GM19099 (cell line): ENCODE results near the gene HJV.

Source experiments
- POLR2A ChIP-seq: IDR thresholded peaks from 3 replicates; pipeline ENCODE4 v1.6.1; 2011; ENCODE audit warnings: low read depth; ENCODE audit not compliant: insufficient read length; ENCODE audit errors: extremely low read depth

The HJV gene

DNA sequence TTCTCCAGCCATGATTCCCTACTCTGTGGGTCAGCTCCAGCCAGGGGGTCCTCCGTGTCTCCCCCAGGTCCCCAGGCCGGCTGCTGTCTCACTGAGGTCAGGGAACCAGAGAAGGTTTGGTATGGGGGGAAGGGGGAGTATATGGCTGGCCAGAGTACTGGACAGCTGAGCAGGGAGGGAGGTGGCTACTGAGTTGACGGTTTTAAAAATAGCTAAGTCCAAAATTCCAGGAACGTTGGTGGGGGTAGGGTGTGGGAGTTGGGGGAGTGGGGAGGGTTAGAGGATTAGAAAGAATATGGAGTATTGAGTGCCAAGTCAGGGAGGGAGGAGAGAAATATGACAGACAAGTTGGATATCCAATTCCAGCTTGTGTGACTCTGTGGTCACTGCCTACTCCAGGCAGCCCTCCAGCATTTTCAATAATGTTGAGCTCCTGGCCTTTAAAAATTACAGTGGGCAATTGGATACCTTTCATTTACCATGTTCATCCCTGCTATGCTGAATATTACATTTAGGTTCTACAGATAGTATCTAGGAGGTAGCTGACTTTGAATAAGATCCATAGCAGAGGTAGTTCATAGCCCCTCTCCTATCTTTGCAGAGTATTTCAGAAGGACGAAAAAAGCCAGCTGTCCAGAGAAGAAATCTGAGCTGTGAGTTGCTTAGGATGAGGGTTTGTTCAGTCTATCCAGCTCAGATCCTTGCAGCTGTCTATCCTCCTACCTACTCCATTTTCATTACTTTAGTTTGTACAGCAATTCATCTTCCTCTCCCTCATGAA is at the start of gene HJV:
HJV (minus strand) TSS at position 114 of the 781 bp plus-strand sequence. CDS start 1,504 bp downstream, outside the sequence.
- no peak for TF ChIP-seq POLR2A

DNA sequence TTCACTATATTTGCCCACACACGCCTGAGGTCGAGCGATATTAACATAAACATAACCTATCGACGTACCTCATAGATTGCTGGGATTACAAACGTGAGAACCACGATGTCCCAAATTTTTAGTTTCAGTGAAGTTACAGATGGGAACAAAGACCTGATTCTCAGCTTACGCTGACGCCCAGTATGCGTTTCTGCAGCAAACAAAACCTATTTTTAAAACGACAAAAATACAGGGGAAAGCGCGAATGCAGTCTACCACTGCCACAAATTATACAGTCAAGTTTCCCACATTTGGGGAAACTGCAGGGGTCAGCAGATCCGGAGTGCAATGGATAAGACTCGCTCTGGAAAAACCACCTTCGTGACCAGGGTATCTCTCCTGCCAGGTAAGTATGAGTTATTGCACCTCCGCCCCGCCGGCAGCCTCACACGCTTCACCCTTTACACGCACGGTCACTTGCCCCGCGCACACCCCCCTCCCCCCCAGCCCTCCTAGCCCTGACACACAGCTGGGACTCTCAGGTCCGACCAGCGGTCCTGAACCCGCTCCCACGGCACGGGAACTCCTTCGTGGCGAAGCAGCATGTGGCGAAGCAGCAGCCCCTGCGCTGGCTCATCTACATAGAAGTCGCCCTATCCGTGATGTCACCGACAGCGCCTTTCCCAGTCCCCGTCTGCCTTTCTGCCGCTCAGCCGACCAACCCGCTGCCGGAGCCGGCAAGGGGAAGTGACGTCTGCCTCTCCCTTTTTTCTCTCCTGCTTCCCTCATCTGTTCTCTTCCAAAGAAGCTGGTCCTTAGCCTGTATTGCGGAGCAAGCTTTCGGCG is 30.5 kb upstream of the HJV start:
- peak; percentile 99 for TF ChIP-seq POLR2A

- no peak for TF ChIP-seq POLR2A
These were observed 29.9 kb upstream of the HJV start for GRCh38 chr1:146051452-146051851.

DNA sequence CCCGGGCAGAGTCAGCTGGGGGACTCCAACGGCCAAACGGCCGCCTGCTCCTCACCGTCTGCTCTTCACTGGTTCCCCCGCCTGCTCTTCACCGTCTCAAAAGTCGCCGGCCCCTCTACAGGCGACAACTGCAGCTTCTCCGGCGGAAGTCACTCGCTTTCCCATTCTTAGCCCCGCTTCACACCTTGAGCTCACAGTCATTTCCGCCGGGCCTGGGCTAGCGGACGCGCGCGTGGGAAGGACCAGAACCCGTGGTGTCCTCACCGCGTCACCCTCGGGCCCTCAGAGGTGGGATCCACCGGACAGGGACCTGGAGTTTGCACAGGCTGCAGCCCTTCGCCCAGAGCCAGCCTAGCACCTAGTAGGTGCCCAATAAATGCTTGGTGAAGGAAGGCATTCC is 27.9 kb upstream of the HJV start:
- TF ChIP-seq POLR2A, result no peak

DNA sequence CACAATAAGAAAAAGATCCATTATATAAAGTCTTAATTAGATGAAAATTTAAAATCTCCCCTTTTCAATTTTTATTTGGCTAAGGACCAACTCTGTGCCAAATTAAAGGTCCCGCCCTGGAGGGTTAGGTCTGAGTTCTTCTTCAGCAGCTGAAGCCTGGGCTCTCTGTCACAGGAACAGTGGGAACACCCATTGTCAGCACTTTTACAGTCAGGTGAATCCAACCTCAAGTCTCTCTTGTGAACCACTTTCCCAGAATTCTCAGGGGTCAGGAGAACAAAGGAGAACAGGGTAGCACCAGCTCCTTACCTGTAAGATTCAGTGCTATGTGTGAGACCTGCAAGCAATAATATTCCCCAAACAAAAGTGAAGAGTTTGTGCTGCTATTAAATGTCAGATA is 25.1 kb upstream of the HJV start:
- no peak for TF ChIP-seq POLR2A

DNA sequence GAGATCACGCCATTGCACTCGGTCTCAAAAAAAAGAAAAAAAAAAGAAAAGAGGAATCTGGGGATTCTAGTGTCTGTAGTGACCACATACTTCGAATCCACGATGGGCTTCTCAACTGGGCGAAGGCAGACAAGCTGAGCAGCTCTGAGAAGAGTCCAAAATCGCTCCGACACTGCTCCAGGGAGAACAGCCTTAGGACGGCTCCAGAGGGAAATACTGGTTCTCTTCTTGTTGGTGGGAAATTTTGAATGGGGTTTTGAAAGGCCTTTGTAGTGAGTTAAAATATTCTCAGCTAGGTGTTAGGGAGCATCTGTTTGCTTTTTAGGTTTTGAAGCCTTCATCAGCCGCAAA is 18.3 kb upstream of the HJV start:
- no peak for TF ChIP-seq POLR2A

- TF ChIP-seq POLR2A, result no peak
These were observed 15.6 kb upstream of the HJV start for GRCh38 chr1:146036965-146037646.

- TF ChIP-seq POLR2A, result no peak
These were observed 14.9 kb upstream of the HJV start for GRCh38 chr1:146036241-146036964.

DNA sequence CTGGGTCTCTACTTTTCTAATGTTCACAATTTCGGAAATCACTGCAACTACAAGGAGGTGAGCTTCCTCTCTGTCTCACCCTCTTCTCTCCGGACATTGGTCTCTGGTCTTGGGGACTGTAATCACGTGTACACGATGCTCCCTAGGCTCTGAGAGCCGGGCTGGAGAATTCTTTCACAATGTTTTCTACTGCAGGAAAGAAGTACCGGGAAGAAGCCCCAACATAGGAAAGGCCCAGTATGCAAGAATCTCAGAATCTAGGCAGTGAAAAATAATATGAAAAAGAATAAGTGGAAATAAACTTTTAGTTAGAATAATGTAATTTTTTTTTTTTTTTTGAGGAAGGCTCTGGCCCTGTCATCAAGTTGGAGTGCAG is 13.5 kb upstream of the HJV start:
- TF ChIP-seq POLR2A, result no peak

DNA sequence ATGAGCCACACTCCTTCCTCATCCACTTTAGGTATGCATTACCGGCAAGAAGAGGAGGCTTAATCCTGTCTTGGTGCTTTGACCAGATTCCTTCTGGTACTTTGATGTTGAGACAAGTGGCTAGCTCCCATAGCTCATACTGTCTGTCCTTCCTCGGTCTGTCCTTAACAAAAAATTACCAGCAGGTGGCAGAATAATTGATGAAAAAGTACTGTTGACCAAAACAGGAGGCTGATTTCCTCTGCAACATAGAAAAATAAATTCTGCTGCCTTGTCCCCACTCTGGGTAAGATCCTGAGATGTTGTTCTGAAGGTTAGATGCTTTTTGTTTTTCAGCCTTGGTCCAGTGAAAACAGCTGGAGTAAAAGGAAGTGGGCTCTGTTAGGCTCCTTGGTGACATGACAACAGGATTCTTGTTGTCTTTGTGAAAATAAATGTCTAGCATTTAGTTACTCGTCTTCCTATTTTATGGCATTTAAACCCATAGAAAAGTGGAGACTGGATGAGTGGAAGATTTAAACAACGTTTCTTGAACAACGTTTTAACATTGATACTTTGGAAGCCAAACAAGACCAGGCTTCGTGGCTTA is 11.2 kb upstream of the HJV start:
- no peak for TF ChIP-seq POLR2A

DNA sequence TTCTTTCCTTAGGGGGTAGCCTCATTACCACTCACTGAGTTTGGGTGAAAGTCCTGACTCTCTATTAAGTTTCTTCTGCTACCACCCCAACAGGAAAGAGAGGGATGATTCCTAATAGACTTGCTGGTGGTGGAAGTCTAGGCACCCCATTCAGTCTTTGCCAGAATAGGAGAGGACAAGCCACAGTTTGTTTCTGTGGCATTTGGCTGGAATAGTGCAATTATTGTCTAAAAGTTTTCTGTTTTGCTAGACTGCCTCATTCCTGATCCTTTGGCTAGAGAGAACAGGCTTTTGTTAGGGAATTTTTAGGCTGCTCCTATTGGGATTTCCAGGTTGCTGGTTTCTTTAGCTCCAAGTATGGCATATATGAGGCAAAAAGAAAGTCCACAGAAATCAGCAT is 9.9 kb upstream of the HJV start:
- no peak for TF ChIP-seq POLR2A

GRCh38 chr1:146029117-146029516 is 7.6 kb upstream of the HJV start:
- no peak for TF ChIP-seq POLR2A

DNA sequence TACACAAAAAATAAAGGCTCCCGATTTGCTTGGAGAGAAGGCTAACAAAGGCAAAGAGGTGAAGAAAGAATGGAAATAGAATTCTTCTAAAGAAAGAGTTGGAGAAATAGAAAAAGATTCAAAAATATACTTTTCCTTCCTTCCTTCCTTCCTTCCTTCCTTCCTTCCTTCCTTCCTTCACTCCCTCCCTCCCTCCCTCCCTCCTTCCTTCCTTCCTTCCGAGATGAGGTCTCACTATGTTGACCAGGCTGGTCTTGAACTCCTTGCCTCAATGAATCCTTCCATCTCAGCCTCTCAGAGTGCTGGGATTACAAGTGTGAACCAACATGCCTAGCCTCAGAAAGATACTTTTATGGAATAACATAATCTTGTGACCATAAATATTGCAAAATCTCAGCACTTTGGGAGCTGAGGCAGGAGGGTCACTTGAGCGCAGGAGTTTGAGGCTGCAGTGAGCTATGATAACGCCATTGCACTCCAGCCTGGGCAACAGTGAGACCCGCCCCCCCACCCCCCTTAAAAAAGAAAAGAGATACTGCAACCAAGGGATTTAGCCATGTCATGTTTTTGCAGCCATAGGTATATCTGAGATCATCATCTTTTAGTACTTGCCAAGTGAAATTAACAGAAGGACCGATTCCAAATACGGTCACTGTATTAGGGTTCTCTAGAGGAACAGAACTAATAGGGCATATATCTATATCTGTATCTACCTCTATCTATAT is 1.0 kb upstream of the HJV start:
- no peak for TF ChIP-seq POLR2A

GRCh38 chr1:146021050-146021445 is 487 bp downstream of the HJV start:
- no peak for TF ChIP-seq POLR2A
